Heart left ventricle (tissue), 16 donors: ENCODE measurements around the gene CDCA7. TPM values are rescaled to one million over a fixed set of nuclear protein-coding genes. Genes with fewer than 3 reads are reported as not detected.

Experiments
- ATAC-seq, 4 donors: fragments of 200-7000 bp; cut with Tn5 transposase; one replicate each; pipeline ENCODE4 v1.9.1; 2020 to 2022; ENCODE audit warnings: moderate library complexity in 4 of 4, mild to moderate bottlenecking in 3 of 4, moderate number of reproducible peaks in 1 of 4
- DNase-seq, 5 donors: peaks; one replicate each; pipeline ENCODE4 v3.0.0-alpha.2; 2020
- H3K27ac ChIP-seq, 12 donors: fragments of 200-600 bp; sonication (generic) in 4 of 12; one replicate each; pipeline versions ENCODE4 v1.5.0 to v1.8.0; 2016 to 2022; ENCODE audit warnings: mild to moderate bottlenecking in 2 of 12
- H3K27me3 ChIP-seq, 9 donors: fragments of 200-600 bp; sonication (generic) in 2 of 9; one replicate each; pipeline versions ENCODE4 v1.5.1 to v1.8.0; 2016 to 2022; ENCODE audit warnings: mild to moderate bottlenecking in 3 of 9
- H3K36me3 ChIP-seq, 9 donors: fragments of 200-600 bp; sonication (generic) in 2 of 9; one replicate each; pipeline versions ENCODE4 v1.5.0 to v1.8.0; 2018 to 2022; ENCODE audit warnings: mild to moderate bottlenecking in 2 of 9
- H3K4me1 ChIP-seq, 12 donors: fragments of 200-600 bp; sonication (generic) in 4 of 12; one replicate each; pipeline versions ENCODE4 v1.5.0 to v1.8.0; 2016 to 2022; ENCODE audit warnings: mild to moderate bottlenecking in 3 of 12
- H3K4me3 ChIP-seq, 12 donors: fragments of 200-600 bp; sonication (generic) in 4 of 12; one replicate each; pipeline versions ENCODE4 v1.5.0 to v1.8.0; 2017 to 2022; ENCODE audit warnings: mild to moderate bottlenecking in 9 of 12, moderate library complexity in 4 of 12
- H3K9me3 ChIP-seq, 12 donors: fragments of 200-600 bp; sonication (generic) in 4 of 12; one replicate each; pipeline versions ENCODE4 v1.5.0 to v1.8.0; 2016 to 2022; ENCODE audit warnings: mild to moderate bottlenecking in 1 of 12
- POLR2A ChIP-seq, 2 donors: fragments of 450-650 bp; IDR thresholded peaks; one replicate each; pipeline ENCODE4 v1.6.1; 2017; ENCODE audit warnings: antibody characterized with exemption in 2 of 2, mild to moderate bottlenecking in 2 of 2, moderate library complexity in 2 of 2
- WGBS, 4 donors: extraction: QIAGEN DNeasy Blood & Tissue Kit in 2 of 4; methylation state at CpG; one replicate each; pipeline versions ENCODE4 v1.1.5 to v1.1.7; 2013 to 2018; 5-methylcytosine and 5-hydroxymethylcytosine counted together
- intact Hi-C, 10 donors: fragments of 100-400 bp; cut with DNase I; formaldehyde crosslinking; loops; one replicate each; pipeline versions ENCODE4 v1.11.1 to v1.14.2; 2022
- polyA plus RNA-seq, 2 donors: library from polyadenylated mRNA; stranded (reverse); fragments of 200-250 nt; gene quantifications; one replicate each; pipeline ENCODE4 v1.2.3, GENCODE V29; 2013
- total RNA-seq, 9 donors: library from RNA; depleted of rRNA in 2 of 9; stranded (reverse); fragments of >200 nt in 2 of 9; fragmentation: NEBNext Ultra II Directional in 3 of 9; extraction: Animal tissue kit (Norgen Biotek cat#: 25700) in 3 of 9; gene quantifications; one replicate each; pipeline versions ENCODE4 v1.1.0 to v1.2.4, GENCODE V29; 2016 to 2023
- TF ChIP-seq, protein P1 (sequence below), 12 donors: fragments of 200-600 bp; sonication (generic) in 4 of 12; IDR thresholded peaks; one replicate each; pipeline versions ENCODE4 v1.5.0 to v1.8.0; 2018 to 2022; ENCODE audit warnings: antibody characterized with exemption in 12 of 12, mild to moderate bottlenecking in 5 of 12
- donor health status: ischemic (EF 13 %, LVEDD 7.1; RV severe dilation, severe dysfunction).
- donor health status: healthy with polysubstance abuse.
- donor health status: DM: no; HTN: yes; CAD: no.
- donor health status: DM: no; HTN: no; CAD: no.
- donor health status: ischemic (EF 25% LVEDD 6.9; RV normal size, moderate dysfunction).
- donor health status: ischemic (EF 25% LVEDD 5.7; RV mildly dilated, moderate dysfunction).
- donor health status: healthy.
- donor health status: DM: yes; HTN: yes; CAD: no.
- donor health status: ischemic (EF 35%, LVEDD 5.7; RV mildly dilated, moderate dysfunction).
- donor health status: nonischemic (EF 11% LVEDD 7.7; RV severe dilation, severe dysfunction).
- donor health status: DM: yes; HTN: yes; CAD: no.
- donor health status: PGD.
- donor health status: ischemic (EF 29% LVEDD 5.4; RV normal size, mild dysfunction).
- donor health status: nonischemic (EF 23%, LVEDD 6.1; RV moderate dilation, normal function).

CDCA7 gene
- total and polyA plus RNA-seq, 11 donors, result 0.12 to 3.7 (median 0.91) TPM

DNA sequence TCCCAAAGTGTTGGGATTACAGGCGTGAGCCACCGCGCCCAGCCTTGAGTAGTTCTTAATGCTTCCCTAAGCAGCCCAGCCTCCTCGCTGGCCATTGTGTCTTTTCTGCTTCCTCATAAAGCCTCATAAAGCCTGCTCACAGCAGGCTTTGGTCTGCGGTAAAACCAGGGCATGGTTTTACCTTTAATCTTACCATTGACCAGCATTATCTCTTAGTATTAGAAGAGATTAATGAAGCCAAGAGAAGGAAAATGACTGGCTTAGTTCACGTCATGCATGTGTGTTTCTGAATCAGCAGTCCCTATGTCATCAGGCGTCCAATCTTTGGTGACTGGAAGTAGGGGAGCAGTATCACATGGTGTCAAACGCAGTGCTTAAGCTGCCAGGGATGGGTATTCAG, 14.9 kb upstream of the CDCA7 start:
- DNase-seq (no peak), ATAC-seq (no peak)
- Histone ChIP-seq H3K9me3 (peaks cover 0 to 2% (median 0%) of the 10 kb centered on the region in 12 donors), H3K27me3 (no peaks in the 10 kb centered on the region), H3K4me1 (no peaks in the 10 kb centered on the region), H3K27ac (no peak overlapping the region), H3K36me3 (no peaks in the 10 kb centered on the region), H3K4me3 (no peak overlapping the region)
- intact Hi-C loops, result no loop called here
- no peak for TF ChIP-seq POLR2A (IDR thresholded peaks at IDR 0.05)
- WGBS, 4 donors, result 92 to 96% (median 95%) methylated on average over 8 of the region's 8 CpGs

DNA sequence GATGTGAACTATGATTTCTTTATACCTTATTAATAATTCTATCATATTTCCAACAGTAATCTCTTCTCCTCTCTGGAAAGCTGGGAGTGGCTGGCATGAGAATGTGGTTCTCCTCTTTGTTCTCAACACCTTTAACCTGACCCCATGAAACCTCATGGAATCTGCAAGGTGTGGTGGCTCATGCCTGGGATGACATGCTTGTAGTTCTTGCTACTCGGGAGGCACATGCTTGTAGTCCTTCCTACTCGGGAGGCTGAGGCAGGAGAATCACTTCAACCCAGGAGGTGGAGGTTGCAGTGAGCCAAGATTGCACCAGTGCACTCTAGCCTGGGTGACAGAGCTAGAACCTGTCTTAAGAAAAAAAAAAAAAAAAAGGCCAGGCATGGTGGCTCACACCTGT, 10.8 kb upstream of the CDCA7 start:
- no peak overlapping the region for H3K27ac ChIP-seq
- H3K4me3 ChIP-seq, result no peak overlapping the region
- peaks cover 0 to 26% (median 12%) of the 10 kb centered on the region in 12 donors for H3K9me3 ChIP-seq
- no peaks in the 10 kb centered on the region for H3K4me1 ChIP-seq
- WGBS, 4 donors, result 78 to 86% (median 83%) methylated on average over 2 of the region's 2 CpGs
- DNase-seq, result no peak
- intact Hi-C loops, result no loop called here
- peaks cover 0 to 5% (median 0%) of the 10 kb centered on the region in 9 donors for H3K27me3 ChIP-seq
- ATAC-seq, result no peak
- TF ChIP-seq POLR2A (IDR thresholded peaks at IDR 0.05), result no peak
- TF ChIP-seq, protein P1, sequence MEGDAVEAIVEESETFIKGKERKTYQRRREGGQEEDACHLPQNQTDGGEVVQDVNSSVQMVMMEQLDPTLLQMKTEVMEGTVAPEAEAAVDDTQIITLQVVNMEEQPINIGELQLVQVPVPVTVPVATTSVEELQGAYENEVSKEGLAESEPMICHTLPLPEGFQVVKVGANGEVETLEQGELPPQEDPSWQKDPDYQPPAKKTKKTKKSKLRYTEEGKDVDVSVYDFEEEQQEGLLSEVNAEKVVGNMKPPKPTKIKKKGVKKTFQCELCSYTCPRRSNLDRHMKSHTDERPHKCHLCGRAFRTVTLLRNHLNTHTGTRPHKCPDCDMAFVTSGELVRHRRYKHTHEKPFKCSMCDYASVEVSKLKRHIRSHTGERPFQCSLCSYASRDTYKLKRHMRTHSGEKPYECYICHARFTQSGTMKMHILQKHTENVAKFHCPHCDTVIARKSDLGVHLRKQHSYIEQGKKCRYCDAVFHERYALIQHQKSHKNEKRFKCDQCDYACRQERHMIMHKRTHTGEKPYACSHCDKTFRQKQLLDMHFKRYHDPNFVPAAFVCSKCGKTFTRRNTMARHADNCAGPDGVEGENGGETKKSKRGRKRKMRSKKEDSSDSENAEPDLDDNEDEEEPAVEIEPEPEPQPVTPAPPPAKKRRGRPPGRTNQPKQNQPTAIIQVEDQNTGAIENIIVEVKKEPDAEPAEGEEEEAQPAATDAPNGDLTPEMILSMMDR (IDR thresholded peaks at IDR 0.05), result no peak
- no peaks in the 10 kb centered on the region for H3K36me3 ChIP-seq

DNA sequence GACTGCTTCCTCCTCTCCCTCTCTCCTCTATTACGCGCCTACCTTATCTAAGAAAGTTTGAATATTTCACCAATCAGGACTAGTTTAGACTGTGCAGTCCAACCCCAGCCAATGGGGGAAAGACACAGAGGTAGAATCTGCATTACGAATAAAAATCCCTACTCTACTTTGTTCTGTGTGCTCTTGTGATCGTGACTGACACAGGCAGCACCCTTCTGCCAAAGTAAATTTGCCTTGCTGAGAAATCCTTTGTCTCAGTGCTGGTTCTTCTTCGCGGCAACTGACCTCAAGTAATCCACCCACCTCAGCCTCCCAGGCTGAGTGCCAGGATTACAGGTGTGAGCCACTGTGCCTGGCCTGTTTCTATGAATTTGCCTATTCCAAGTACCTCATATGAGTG, 8.6 kb upstream of the CDCA7 start:
- ATAC-seq (no peak), DNase-seq (no peak)
- intact Hi-C loops, result no loop called here
- WGBS, 4 donors, result 79 to 93% (median 81%) methylated on average over 6 of the region's 6 CpGs
- Histone ChIP-seq H3K4me3 (no peak overlapping the region), H3K27me3 (peaks cover 0 to 5% (median 0%) of the 10 kb centered on the region in 9 donors), H3K4me1 (no peaks in the 10 kb centered on the region), H3K27ac (no peak overlapping the region), H3K36me3 (no peaks in the 10 kb centered on the region), H3K9me3 (peaks cover 0 to 26% (median 12%) of the 10 kb centered on the region in 12 donors)
- TF ChIP-seq POLR2A (IDR thresholded peaks at IDR 0.05), result no peak
- TF ChIP-seq, protein P1 (IDR thresholded peaks at IDR 0.05), result no peak

DNA sequence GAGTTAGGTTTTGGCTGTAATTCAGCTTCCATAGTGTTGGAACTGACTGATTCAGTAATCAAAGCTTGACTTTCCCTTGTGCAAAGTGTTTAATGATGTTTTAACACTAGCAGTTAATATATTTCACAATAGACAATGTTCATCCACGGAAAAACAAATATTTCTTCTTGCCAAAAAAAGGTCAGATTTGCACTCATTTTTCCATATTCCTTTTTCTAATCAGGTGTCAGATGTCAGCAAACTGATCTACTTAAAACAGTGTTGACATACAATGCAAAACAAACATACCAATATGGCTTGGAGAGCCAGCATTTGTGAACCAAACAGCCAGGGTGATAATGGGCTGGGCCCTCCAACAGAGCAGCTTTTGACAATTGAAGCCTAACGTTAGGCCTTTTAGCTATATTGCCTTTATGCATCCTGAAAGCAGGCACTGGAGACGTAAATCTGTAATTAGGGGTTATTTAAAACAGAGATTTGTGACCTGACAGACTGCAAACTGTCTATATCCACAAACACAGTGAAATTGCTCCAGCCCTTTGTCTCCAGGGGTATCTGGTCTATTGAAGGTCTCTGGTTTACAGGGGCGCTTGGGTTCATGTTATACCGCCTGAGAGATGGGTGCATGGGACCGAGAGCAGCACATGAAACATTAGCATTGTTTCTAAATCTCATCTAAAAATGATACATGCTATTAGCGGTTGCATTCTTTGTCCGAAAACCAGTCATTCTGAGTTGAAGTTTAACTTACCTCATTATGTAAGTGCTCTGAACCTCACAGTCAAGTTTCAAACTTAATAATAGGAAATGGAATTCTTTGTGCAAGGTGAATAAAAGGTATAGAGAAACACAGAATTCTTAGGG, 7.1 kb upstream of the CDCA7 start:
- WGBS, 4 donors, result 85 to 91% (median 88%) methylated on average over 8 of the region's 8 CpGs
- Histone ChIP-seq H3K27ac (no peak overlapping the region), H3K4me1 (no peaks in the 10 kb centered on the region), H3K4me3 (no peak overlapping the region), H3K9me3 (peaks cover 0 to 26% (median 12%) of the 10 kb centered on the region in 12 donors), H3K36me3 (no peaks in the 10 kb centered on the region), H3K27me3 (peaks cover 0 to 20% (median 2%) of the 10 kb centered on the region in 9 donors)
- intact Hi-C loops, result no loop called here
- DNase-seq, result no peak
- TF ChIP-seq POLR2A (IDR thresholded peaks at IDR 0.05), result no peak
- TF ChIP-seq, protein P1 (IDR thresholded peaks at IDR 0.05), result no peak
- ATAC-seq, result no peak
